Measurements from ENCODE around the gene PCGF6. TPM values are rescaled to one million over a fixed set of nuclear protein-coding genes. Genes with fewer than 3 reads are reported as not detected.
"Not testable (repeated sequence)": the region's sequence is repeated elsewhere in the genome, so short reads cannot be mapped to it uniquely, and the experiment has no call there.

PCGF6 gene
- polyA plus RNA-seq, 4 donors, result 13.7 to 17.1 (median 14.9) TPM

GRCh38 chr10:103258928-103259327, 92.0 kb downstream of the PCGF6 start:
- not testable (repeated sequence) for DNase-seq (ENCODE audit: low read depth in 4 of 4, low spot score in 3 of 4)

- DNase-seq (ENCODE audit: low read depth in 4 of 4, low spot score in 3 of 4), result no peak
Observed at GRCh38 chr10:103257812-103258211, 93.1 kb downstream of the PCGF6 start.

- DNase-seq (ENCODE audit: low read depth in 4 of 4, low spot score in 3 of 4), result no peak
Observed at GRCh38 chr10:103256613-103257012, 94.3 kb downstream of the PCGF6 start.

- DNase-seq (ENCODE audit: low read depth in 4 of 4, low spot score in 3 of 4), result no peak
Observed at GRCh38 chr10:103254538-103255325, 96.2 kb downstream of the PCGF6 start.

- DNase-seq (ENCODE audit: low read depth in 4 of 4, low spot score in 3 of 4), result no peak
Observed at GRCh38 chr10:103254113-103254512, 96.8 kb downstream of the PCGF6 start.

Other genes starting within 250 kb of the PCGF6 start
- 100 to 1,000 TPM in 3 of 4 donors, 10 to 100 TPM in 1; 92.3 to 115 (median 108) TPM for gene NT5C2, start 157.9 kb downstream of the PCGF6 start, polyA plus RNA-seq (ENCODE audit: insufficient read length in 4 of 4)
- under 1 TPM in 3 of 4 donors, not detected in 1; 0.14 to 0.20 (median 0.20) TPM for gene RPEL1, start 105.3 kb downstream of the PCGF6 start, polyA plus RNA-seq (ENCODE audit: insufficient read length in 4 of 4)
- gene INA, start 74.0 kb downstream of the PCGF6 start, polyA plus RNA-seq (ENCODE audit: insufficient read length in 4 of 4), result 1 to 10 TPM in 3 of 4 donors, under 1 TPM in 1; 0.70 to 1.5 (median 1.3) TPM
- gene TAF5, start 16.8 kb upstream of the PCGF6 start, polyA plus RNA-seq (ENCODE audit: insufficient read length in 4 of 4), result 1 to 10 TPM; 7.4 to 8.8 (median 8.1) TPM
- gene ATP5MK, start 45.3 kb upstream of the PCGF6 start, polyA plus RNA-seq (ENCODE audit: insufficient read length in 4 of 4), result 100 to 1,000 TPM; 155 to 260 (median 219) TPM
- 10 to 100 TPM; 24.6 to 38.4 (median 35.0) TPM for gene PDCD11, start 45.5 kb upstream of the PCGF6 start, polyA plus RNA-seq (ENCODE audit: insufficient read length in 4 of 4)
- 10 to 100 TPM; 11.8 to 34.7 (median 12.6) TPM for gene CALHM2, start 101.2 kb upstream of the PCGF6 start, polyA plus RNA-seq (ENCODE audit: insufficient read length in 4 of 4)
- under 1 TPM; 0.06 to 0.10 (median 0.08) TPM for gene CALHM1, start 107.8 kb upstream of the PCGF6 start, polyA plus RNA-seq (ENCODE audit: insufficient read length in 4 of 4)
- gene CALHM3, start 128.1 kb upstream of the PCGF6 start, polyA plus RNA-seq (ENCODE audit: insufficient read length in 4 of 4), result not detected
- gene NEURL1, start 142.6 kb upstream of the PCGF6 start, polyA plus RNA-seq (ENCODE audit: insufficient read length in 4 of 4), result 1 to 10 TPM in 1 of 4 donors, under 1 TPM in 3; 0.83 to 3.3 (median 0.92) TPM